HG02973 (cell line): ENCODE measurements around the gene RGS7BP.
"Not testable (repeated sequence)": the region's sequence is repeated elsewhere in the genome, so short reads cannot be mapped to it uniquely, and the experiment has no call there.

Experiments used
- ATAC-seq: cut with Tn5 transposase; IDR thresholded peaks from one replicate; pipeline ENCODE4 v1.9.1; 2021; ENCODE audit warnings: moderate library complexity; ENCODE audit not compliant: unreplicated experiment

RGS7BP gene

DNA sequence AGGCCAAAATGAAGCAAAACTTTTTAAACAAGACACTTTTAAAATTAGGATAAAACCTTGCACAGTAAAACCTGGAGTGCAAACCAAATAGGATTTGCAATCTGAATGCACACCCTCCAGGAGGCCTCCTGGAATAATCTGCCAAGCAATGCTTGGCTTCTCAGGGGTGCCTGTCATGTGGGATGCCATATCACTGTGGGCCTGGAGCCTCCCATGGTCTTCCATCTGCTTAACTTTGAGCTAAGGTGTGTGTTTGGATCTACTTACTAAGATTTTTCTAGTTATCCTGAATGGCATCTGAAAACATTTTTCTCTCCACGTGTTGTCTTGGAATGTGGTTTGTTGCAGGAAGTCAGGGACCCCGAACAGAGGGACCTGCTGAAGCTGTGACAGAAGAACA is 52.1 kb downstream of the RGS7BP start:
- ATAC-seq = no peak

DNA sequence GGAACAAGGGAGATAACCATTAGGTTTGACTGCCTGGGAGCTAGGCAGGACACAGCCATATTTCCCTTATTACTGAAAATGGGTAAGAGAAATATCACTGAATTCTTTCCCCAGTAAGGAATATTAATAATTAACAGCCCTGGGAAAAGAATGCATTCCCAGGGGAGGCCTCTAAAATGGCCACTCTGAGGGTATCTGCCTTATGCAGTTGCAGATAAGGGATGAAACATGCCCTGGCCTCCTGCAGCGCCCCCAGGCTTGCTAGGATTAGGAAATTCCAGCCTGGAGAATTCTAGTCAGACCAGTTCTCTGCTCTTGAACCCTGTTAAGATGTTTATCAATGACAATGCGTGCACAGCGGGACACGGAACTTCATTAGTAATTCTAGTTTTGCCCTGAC is 52.8 kb downstream of the RGS7BP start:
- ATAC-seq = not testable (repeated sequence)

DNA sequence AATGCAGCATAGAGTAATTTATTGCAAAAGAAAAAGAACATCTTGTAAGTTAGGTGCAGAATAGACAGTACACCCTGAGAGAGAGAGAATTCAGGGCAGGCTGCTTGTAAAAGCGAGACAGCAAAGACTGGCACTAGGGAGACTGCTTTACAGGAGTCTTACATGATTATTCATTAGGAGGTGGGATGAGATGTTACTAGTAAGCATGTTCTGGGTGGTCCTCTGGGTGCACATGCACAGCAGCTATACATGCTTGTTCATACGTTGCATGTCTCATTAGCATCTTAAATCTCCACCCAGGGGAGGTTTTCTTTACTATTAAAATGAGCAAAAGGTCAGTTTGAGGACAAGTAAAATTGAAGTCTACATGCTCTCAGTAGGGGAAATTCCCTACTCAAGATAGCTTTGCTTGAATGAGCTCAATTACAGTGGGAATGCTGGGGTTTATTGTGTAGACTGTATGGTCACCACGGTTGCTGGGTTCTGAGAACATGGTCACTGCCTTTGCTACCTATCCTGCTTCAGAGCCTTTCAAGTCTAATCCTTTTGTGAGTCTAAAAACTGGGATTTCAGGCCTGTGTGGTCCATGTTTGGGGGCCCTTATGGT is 60.6 kb downstream of the RGS7BP start:
- ATAC-seq = no peak

DNA sequence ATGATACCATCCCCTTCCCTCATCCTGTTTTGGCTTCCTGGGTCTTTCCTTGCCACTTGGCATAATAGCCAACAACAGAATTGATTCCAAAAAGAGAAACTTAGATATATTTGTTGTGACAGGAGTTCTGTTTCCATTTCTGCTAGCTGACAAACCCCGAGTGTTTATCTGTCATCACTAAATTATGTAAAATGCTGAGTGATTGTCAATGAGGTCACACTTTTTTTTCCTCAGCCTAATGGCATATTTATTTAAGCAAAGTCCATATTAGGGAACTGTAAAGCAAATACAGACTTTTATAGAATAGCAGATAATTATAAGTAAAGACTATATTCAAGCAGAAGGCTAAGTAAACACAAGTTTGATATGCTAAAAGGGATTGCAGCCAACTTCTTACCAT is 64.0 kb downstream of the RGS7BP start:
- no peak for ATAC-seq

- ATAC-seq = no peak
Observed at GRCh38 chr5:64570395-64570996, 64.7 kb downstream of the RGS7BP start.

- ATAC-seq = no peak
Observed at GRCh38 chr5:64575561-64575960, 69.7 kb downstream of the RGS7BP start.

GRCh38 chr5:64576250-64576649 is 70.4 kb downstream of the RGS7BP start:
- ATAC-seq = no peak

DNA sequence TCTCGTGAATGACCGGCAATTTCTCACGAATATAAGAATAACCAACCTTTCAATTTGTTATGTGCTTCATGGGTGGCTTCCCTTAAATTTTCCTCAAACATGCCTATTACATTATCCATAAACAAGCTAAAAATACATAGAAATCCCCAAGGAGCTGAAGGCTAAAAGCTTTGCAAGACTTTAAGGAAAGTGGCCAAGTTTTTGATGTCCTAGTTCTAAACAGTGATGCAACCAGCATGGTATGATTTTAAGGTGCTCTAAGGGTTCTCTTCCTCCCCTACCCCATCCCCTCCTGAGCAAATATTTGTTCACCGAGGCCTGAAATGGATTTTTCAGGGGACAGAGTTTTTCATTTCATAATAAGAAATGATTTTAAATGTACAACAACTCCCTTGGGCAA is 79.8 kb downstream of the RGS7BP start:
- ATAC-seq = no peak

GRCh38 chr5:64587370-64587769 is 81.6 kb downstream of the RGS7BP start:
- no peak for ATAC-seq

- ATAC-seq = no peak
Observed at GRCh38 chr5:64592730-64593341, 87.0 kb downstream of the RGS7BP start.

GRCh38 chr5:64594025-64594424 is 88.2 kb downstream of the RGS7BP start:
- no peak for ATAC-seq

- no peak for ATAC-seq
Observed at GRCh38 chr5:64594601-64595000, 88.8 kb downstream of the RGS7BP start.

DNA sequence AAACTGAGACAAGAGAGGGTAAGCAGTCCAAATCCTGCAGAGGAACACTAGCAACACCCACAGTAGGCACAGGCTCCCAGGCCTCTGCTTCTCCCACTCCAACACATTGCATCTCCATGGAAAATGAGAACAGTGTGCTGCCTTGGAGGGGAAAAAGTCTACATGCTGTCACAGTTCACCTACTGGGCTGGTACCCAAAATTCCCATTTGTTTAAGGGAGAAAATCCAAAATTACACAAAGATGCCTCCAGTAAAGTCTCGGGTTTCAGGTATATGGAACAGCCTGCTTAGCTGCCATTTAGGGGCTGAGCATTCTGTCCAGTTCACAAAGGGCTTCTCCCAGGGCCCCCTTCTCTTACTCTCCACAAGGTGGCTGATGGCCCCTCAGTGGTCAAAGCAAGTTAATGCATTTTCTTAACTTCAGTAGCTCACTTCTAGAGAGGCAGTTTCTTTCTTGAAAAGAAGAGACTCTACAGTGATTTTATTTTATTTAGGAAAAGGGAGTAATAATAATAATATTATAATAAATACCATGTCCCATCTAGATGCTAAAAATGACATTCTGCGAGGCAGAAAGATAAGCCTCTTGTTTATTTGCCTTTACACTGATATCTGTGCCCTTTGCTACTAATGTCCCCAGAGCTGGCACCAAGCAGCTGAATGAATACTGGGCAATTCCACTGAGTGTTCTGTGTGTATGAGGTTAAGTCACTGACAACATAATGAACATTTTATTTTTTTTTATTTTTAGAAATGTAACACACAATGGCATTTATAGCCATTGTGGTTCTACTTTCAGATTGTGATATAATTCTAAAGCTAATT is 89.4 kb downstream of the RGS7BP start:
- ATAC-seq = peak; percentile 60

GRCh38 chr5:64599226-64599625 is 93.4 kb downstream of the RGS7BP start:
- no peak for ATAC-seq

GRCh38 chr5:64603676-64604075 is 97.9 kb downstream of the RGS7BP start:
- no peak for ATAC-seq

DNA sequence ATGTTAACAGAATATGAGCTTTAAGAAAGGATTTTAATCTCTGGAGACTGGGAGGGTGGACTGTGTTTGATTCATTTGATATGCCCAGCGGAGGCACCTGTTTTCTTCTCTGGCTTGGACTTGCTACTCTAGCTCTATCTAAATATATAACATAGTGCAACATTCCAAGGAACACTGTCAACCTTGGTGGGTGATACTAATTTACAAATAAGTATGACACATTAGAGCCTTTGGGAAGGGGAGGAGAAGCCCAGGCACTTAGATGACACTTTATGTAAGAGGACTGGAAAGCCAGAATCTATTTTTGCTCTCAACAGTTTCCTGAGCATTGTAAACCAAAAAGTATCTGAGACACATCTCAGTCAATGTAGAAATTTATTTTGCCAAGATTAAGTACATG is 101.1 kb downstream of the RGS7BP start:
- ATAC-seq = no peak

- no peak for ATAC-seq
Observed at GRCh38 chr5:64612344-64612961, 106.6 kb downstream of the RGS7BP start.

DNA sequence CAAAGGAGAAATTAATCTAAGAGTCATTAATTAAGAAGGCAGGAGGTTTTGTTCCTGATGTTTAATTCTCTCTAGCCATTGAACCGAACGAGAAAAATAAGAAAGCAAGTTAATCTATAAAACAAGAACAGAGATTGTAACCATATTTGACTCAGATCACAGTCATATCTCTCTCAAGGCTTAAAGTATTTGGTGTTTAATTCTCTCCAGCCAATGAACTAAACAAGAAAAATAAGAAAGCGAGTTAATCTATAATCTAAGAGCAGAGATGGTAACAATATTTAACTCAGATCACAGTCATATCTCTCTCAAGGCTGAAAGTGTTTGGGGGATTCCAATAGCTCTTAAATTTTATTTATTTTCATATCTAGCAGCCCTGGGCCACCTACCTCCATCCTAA is 110.1 kb downstream of the RGS7BP start:
- ATAC-seq = peak; percentile 77

DNA sequence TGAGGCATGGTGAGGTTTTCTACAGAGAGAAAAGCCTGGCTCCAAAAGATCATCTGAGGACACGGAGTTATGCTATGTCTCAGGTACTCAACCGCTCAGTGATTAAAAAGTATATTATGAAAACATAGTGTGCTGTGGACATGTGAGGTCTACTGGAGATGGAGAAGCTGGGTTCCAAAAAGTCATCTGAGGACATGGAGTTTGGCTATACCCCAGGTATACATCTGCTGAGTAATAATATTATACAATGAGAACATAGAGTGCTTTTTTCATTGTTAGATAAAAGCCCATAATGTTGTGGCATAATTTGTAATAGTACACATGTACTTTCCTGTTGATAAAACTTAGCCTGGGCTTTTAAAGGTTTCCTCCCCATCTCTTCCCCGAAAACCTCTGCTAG is 113.8 kb downstream of the RGS7BP start:
- no peak for ATAC-seq

- no peak for ATAC-seq
Observed at GRCh38 chr5:64622991-64623390, 117.2 kb downstream of the RGS7BP start.

- no peak for ATAC-seq
Observed at GRCh38 chr5:64625678-64626077, 119.9 kb downstream of the RGS7BP start.
